OCI-LY7 (cell line): ENCODE results near the gene GSK3B. TPM values are rescaled to one million over a fixed set of nuclear protein-coding genes. Genes with fewer than 3 reads are reported as not detected.

Source experiments
- BruUV-seq: library from RNA; stranded (reverse); fragments of 400-500 nt; replicated peaks from 2 replicates; lab custom pipeline; 2021; lab: Mats Ljungman, UMichigan
- CTCF ChIA-PET: fragments of 300-600 bp; sonication (Branson Sonifier 250); formaldehyde crosslinking; loops from one replicate; lab custom pipeline; 2022; ENCODE audit warnings: antibody characterized with exemption; ENCODE audit not compliant: unreplicated experiment; lab: Charles Lee
- POLR2A ChIA-PET: fragments of 300-600 bp; sonication (Branson Sonifier 250); formaldehyde crosslinking; loops from one replicate; lab custom pipeline; 2022; ENCODE audit warnings: antibody characterized with exemption; lab: Charles Lee
- DNase-seq: peaks from one replicate; pipeline ENCODE4 v3.0.0-alpha.2; 2015; ENCODE audit warnings: low spot score
- H2AFZ ChIP-seq: fragments of 200-600 bp; sonication (generic), shearing (Covaris generic); 2 replicates; pipeline ENCODE4 v1.6.1; 2014; ENCODE audit warnings: mild to moderate bottlenecking, antibody characterized with exemption, low read length, moderate library complexity
- H3K27ac ChIP-seq: fragments of 200-600 bp; sonication (generic); 2 replicates; pipeline ENCODE4 v1.5.1; 2014; ENCODE audit warnings: mixed run types, low read depth, mild to moderate bottlenecking, moderate library complexity, low read length, inconsistent platforms; ENCODE audit not compliant: poor library complexity, severe bottlenecking
- H3K36me3 ChIP-seq: fragments of 200-600 bp; sonication (generic); 2 replicates; pipeline ENCODE4 v1.6.1; 2014; ENCODE audit warnings: mild to moderate bottlenecking, antibody characterized with exemption, low read length, moderate library complexity, mixed read lengths; ENCODE audit not compliant: insufficient read depth
- H3K4me1 ChIP-seq: fragments of 200-600 bp; sonication (generic); 2 replicates; pipeline ENCODE4 v1.5.1; 2014; ENCODE audit warnings: mild to moderate bottlenecking, low read length; ENCODE audit not compliant: insufficient read depth, poor library complexity, severe bottlenecking
- H3K4me2 ChIP-seq: fragments of 200-600 bp; sonication (generic); 2 replicates; pipeline ENCODE4 v1.6.1; 2014; ENCODE audit warnings: mild to moderate bottlenecking, low read length
- H3K4me3 ChIP-seq: fragments of 200-600 bp; sonication (generic); 2 replicates; pipeline ENCODE4 v1.5.1; 2014; ENCODE audit warnings: mild to moderate bottlenecking, low read depth, low read length; ENCODE audit not compliant: poor library complexity, severe bottlenecking
- H3K79me2 ChIP-seq: fragments of 200-600 bp; sonication (generic); 2 replicates; pipeline ENCODE4 v1.6.1; 2016; ENCODE audit warnings: low read depth, mild to moderate bottlenecking, low read length, moderate library complexity, mixed read lengths; ENCODE audit not compliant: insufficient read depth
- H3K9me2 ChIP-seq: fragments of 200-600 bp; sonication (generic); 2 replicates; pipeline ENCODE4 v1.6.1; 2016; ENCODE audit warnings: mild to moderate bottlenecking, low read length, mixed read lengths; ENCODE audit not compliant: insufficient read depth
- H3K9me3 ChIP-seq: fragments of 200-600 bp; sonication (generic); 2 replicates; pipeline ENCODE4 v1.6.1; 2014; ENCODE audit warnings: mild to moderate bottlenecking, mixed run types, low read length, mixed read lengths
- H4K20me1 ChIP-seq: fragments of 200-600 bp; sonication (generic); 2 replicates; pipeline ENCODE4 v1.6.1; 2014; ENCODE audit warnings: mild to moderate bottlenecking, antibody characterized with exemption, low read length, moderate library complexity, mixed read lengths; ENCODE audit not compliant: insufficient read depth
- CTCF ChIP-seq: fragments of 200-600 bp; sonication (generic); conservative IDR thresholded peaks from 2 replicates; pipeline ENCODE4 v1.5.1; 2014; ENCODE audit warnings: mild to moderate bottlenecking, antibody characterized with exemption, low read length, moderate library complexity, mixed read lengths
- EZH2phosphoT487 ChIP-seq: fragments of 200-600 bp; sonication (generic); IDR thresholded peaks from 2 replicates; pipeline ENCODE4 v1.6.1; 2018; ENCODE audit warnings: low read depth, borderline replicate concordance, mild to moderate bottlenecking, mixed run types, antibody characterized with exemption, low read length, moderate library complexity, mixed read lengths
- intact Hi-C: fragments of 100-400 bp; cut with micrococcal nuclease; formaldehyde crosslinking; loops from one replicate; pipeline ENCODE4 v1.10.0; 2022; ENCODE audit not compliant: unreplicated experiment
- total RNA-seq, 2 experiments: library from RNA; depleted of rRNA in 1 of 2; stranded (reverse); fragments of >200 nt in 1 of 2; shearing (Covaris generic) in 1 of 2; gene quantifications; 2 replicates each; pipeline ENCODE4 v1.2.3, GENCODE V29; 2014 to 2022

Gene GSK3B
- total RNA-seq, 2 experiments from 2014 or later: 26.6 to 40.9 TPM

DNA sequence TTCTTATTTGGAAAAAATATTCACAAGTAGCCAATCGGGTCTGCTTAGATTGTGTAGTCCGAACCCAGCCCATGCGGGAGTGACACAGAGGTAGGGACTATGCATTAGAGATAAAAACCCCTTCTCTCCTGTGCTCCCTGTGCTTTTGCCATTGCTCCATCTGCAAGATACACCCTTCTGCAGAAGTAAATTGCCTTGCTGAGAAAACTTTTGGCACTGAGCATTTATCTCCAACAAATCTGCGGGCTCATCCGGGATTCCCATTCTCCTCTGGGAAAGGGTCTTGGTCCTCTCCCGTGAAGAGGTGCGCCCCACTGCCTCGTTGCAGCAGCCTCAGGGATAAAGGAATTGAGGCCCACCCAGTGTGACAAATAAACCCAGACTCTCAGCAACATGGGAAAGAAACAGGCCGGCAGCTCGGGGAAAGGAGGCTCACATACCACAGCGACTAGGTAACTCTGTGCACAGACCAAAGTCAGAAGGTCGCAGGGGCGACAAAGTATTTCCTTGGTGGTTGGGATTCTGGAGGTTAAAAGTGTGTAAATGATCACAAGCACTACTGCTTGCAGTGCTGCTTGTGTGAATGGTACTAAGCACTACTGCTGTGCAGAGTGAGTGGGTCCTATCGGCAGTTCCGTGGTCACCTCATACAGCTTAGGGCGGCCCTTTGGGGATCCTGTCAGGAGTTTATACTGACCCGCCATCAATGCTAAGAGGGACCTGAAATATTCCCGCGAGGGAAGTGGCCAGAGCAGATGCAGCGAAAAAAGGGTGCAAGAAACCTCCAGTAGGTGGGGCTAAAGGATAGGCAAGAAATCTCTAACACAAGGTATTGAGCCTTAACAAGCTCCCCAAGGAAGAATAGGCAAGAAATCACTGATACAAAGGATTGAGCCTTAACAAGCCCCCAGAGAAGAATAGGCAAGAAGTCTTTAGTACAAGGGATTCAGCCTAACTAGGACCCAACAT, 54.3 kb downstream of the GSK3B start:
- DNase-seq: peak; percentile 16
- no peak overlapping the region for H2AFZ ChIP-seq
- intact Hi-C loops: no loop called here
- ChIA-PET POLR2A (interaction anchor here (0.7 kb wide), 1 partner anchor 625 kb away, joined by 3 read pairs; no protein-coding TSS in a partner anchor), CTCF (no interaction called here)
- H3K9me3 ChIP-seq: peaks cover 41% of the 10 kb centered on the region; the same call in 1 of the 2 replicates
- H3K79me2 ChIP-seq: peaks cover 50% of the 10 kb centered on the region; the same call in 1 of the 2 replicates
- H3K4me2 ChIP-seq: no peak overlapping the region
- peaks cover 57% of the 10 kb centered on the region for H3K36me3 ChIP-seq
- no peaks in the 10 kb centered on the region for H3K4me1 ChIP-seq
- no TSS peak for BruUV-seq
- H3K4me3 ChIP-seq: no peak overlapping the region
- H4K20me1 ChIP-seq: no peaks in the 10 kb centered on the region
- TF ChIP-seq EZH2phosphoT487 (no peak), CTCF (peak; percentile 56)
- no peaks in the 10 kb centered on the region for H3K9me2 ChIP-seq
- no peak overlapping the region for H3K27ac ChIP-seq

- DNase-seq: peak; percentile 33
- H3K4me2 ChIP-seq: no peak overlapping the region
- no peak for TF ChIP-seq CTCF
- no peak for TF ChIP-seq EZH2phosphoT487
- peaks cover 76% of the 10 kb centered on the region for H3K79me2 ChIP-seq
- no peaks in the 10 kb centered on the region for H3K9me2 ChIP-seq
- H3K4me1 ChIP-seq: peaks cover 9% of the 10 kb centered on the region
- BruUV-seq: no TSS peak
- H2AFZ ChIP-seq: no peak overlapping the region
- no peak overlapping the region for H3K4me3 ChIP-seq
- ChIA-PET POLR2A (no interaction called here), CTCF (no interaction called here)
- intact Hi-C loops: no loop called here
- H3K36me3 ChIP-seq: peaks cover 13% of the 10 kb centered on the region; the same call in 1 of the 2 replicates
- H3K27ac ChIP-seq: no peak overlapping the region
- H3K9me3 ChIP-seq: peaks cover 17% of the 10 kb centered on the region; the same call in 1 of the 2 replicates
- no peaks in the 10 kb centered on the region for H4K20me1 ChIP-seq
Measured at GRCh38 chr3:120033596-120033995, 60.7 kb downstream of the GSK3B start.
